ENCODE results near the gene GTF2I. TPM values are rescaled to one million over a fixed set of nuclear protein-coding genes. Genes with fewer than 3 reads are reported as not detected.
"Not testable (repeated sequence)": the region's sequence is repeated elsewhere in the genome, so short reads cannot be mapped to it uniquely, and the experiment has no call there.

The GTF2I gene
- polyA plus RNA-seq, 1 donor: 175 TPM

DNA sequence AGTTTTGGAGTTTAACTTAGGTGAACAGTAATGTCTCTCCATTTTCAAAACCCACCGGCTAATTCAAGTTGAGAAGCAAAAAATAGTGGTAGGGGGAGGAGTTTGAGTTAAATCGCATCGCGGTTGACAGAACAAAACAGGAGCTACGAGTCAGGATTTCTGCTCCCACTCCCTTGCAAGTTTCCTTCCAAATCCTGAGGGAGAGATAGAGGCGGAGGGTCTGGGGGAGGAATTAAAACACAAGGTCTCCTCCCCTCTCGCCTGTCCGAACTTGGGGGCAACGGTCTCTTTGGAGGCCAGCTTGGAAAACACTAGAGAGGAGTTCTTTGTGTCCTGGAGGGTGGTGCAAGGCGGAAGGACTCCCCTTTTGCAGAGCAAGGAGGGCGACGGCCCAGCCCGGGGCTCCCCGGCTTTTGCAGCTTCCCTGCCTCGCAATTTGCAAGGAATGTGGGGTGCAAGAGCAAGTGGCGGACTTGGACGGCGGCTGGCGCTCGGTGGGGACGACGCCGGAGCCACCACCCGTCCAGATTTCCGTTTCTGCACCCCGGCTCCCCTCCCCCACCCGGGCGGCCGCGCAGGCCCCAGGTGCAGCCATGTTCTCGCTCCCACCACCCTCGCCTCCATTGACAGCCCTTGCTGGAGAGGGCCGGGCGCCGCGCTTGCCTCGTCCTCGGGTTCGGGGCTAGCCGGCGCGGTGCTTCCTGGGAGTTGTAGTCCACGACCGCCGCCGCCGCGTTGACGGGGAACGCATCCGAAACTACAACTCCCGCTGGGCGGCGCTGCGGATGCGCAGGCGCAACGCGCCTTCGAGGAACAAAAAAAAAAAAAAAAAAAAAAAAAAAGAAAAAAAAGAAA lies 454 bp upstream of the GTF2I start:
- DNase-seq: peak; percentile 98

- peak; percentile 90 for DNase-seq
Measured at GRCh38 chr7:74658178-74659004, 873 bp downstream of the GTF2I start.

DNA sequence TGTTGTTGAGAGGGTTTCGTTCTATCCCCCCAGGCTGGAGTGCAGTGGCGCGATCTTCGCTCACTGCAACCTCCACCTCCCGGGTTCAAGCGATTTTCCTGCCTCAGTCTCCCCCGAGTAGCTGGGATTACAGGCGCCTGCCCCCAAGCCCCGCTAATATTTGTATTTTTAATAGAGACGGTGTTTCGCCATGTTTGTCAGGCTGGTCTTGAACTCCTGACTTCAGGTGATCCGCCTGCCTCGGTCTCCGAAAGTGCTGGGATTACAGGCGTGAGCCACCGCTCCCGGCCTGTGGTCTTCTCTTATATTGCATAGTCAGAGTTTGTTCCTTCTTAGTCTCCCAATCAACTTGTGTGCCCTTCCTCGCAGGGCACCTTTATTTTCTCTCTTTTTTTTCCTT lies 2.7 kb downstream of the GTF2I start:
- DNase-seq: not testable (repeated sequence)

- DNase-seq: not testable (repeated sequence)
Measured at GRCh38 chr7:74661836-74662794, 4.6 kb downstream of the GTF2I start.

- DNase-seq: no peak
Measured at GRCh38 chr7:74665296-74665938, 7.9 kb downstream of the GTF2I start.

DNA sequence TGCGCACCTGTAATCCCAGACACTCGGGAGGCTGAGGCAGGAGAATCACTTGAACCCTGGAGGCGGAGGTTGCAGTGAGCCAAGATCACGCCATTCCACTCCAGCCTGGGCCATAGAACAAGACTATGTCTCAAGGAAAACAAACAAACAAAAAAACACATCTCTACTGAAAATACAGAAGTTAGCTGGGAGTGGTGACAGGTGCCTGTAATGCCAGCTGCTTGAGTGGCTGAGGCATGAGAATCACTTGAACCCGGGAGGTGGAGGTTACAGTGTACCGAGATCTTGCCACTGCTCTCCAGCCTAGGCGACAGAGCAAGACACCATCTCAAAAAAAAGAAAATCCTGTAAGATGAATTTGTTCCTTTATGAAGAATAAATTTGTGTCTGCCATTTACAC lies 9.5 kb downstream of the GTF2I start:
- not testable (repeated sequence) for DNase-seq

GRCh38 chr7:74667520-74667919 lies 10.0 kb downstream of the GTF2I start:
- DNase-seq: not testable (repeated sequence)

DNA sequence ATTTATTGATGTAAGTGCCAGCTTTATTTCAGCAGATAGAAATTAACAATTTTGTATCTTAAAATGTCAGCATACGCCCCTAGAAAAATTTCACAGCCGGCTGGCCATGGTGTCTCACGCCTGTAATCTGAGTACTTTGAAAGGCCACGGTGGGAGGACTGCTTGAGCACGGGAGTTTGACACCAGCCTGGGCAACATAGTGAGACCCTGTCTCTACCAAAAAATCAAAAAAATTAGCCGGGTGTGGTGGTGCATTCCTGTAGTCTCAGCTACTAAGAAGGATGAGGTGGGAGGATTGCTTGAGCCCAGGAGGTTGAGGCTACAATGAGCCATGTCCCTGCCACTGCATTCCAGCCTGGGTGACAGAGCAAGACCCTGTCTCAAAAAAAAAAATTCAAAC lies 14.1 kb downstream of the GTF2I start:
- no peak for DNase-seq

- no peak for DNase-seq
Measured at GRCh38 chr7:74672343-74672915, 14.9 kb downstream of the GTF2I start.

GRCh38 chr7:74674166-74674565 lies 16.6 kb downstream of the GTF2I start:
- no peak for DNase-seq

- no peak for DNase-seq
Measured at GRCh38 chr7:74682829-74683228, 25.3 kb downstream of the GTF2I start.

GRCh38 chr7:74683799-74684198 lies 26.3 kb downstream of the GTF2I start:
- DNase-seq: no peak

DNA sequence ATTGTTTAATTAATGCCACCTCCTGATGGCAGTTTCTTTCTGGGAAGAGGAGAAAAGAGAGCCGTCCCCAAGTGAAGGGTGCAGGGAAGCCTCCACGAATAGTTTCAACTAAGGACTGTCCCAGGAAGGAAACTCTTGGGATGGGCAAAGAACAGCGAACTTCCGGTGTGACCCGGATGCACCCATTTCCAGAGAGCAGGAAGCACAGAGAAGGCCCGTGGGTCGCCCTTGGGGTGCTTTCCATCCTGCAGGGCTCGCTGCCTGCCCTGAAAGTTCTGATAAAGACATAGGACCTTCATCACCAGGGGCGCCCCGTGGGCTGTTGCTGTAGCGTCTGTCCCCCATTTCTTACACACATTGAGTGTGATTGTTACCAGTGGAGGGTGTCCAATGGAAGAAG lies 27.0 kb downstream of the GTF2I start:
- DNase-seq: no peak

- DNase-seq: no peak
Measured at GRCh38 chr7:74684921-74685320, 27.4 kb downstream of the GTF2I start.

DNA sequence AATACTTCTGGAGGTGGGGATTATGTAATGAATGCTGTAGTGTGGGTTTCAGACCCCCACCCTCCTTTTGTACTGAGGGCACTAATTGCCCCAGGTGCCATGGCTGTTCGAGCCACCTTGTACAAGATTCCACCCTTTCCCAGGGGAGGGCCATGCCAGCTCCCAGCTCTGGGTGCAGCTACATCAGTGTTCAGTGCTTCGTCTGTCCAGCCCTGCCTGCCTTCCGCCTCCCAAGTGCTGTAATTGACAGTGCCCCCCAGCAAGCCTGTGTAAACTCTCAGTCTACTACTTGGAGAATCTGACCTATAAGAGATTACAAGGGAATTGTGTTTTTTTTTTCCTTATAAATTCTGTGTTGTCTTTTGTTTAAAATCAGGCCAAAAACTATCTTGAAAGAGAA lies 33.0 kb downstream of the GTF2I start:
- no peak for DNase-seq

DNA sequence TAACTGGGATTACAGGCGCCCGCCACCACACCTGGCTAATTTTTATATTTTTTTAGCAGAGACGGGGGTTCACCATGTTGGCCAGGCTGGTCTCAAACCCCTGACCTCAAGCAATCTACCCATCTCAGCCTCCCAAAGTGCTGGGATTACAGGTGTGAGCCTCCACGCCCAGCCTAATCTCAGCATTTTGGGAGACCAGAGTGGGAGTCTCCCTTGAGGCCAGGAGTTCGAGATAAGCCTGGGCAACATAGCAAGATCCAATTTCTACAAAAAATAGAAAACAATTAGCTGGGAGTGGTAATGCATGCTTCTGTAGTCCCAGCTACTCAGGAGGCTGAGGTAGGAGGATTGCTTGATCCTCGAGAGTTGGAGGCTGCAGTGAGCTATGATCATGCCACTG lies 46.9 kb downstream of the GTF2I start:
- not testable (repeated sequence) for DNase-seq

- no peak for DNase-seq
Measured at GRCh38 chr7:74707238-74707637, 49.7 kb downstream of the GTF2I start.

DNA sequence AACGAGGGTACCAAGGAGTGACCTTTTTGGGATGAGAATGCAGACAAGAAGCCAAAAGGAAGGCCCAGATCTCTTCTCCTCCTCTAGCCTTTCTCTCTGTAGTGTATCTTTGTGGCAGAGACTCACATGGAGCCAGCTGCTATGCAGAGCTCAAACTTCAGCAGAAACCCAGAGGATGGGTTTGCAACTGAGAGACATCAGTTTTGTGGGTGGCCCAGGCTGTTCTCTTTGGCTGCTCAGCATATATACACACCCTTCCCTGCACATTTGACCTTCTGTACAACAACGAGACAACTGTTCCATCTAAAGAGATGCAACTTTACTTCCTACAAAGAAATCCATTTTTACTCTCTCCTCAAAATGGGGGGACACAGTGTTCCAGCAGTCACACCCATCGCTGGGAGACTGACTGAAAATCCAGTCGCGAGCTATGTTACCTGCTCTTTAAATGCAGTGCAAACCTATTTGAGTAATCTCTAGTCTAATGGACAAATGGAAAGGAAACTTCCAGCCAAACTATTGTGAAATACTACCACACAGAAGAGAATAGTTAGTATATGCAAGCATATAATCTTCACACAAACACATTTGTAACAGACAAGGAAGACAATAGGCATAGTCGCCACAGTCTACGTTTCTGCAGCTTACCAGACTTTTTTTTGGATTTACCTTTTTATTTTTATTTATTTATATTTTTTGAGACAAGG lies 51.2 kb downstream of the GTF2I start:
- DNase-seq: peak; percentile 6

GRCh38 chr7:74709880-74710671 lies 52.6 kb downstream of the GTF2I start:
- DNase-seq: no peak

- DNase-seq: no peak
Measured at GRCh38 chr7:74713567-74713966, 56.0 kb downstream of the GTF2I start.

Measured in hindlimb muscle (tissue), 1 donor.